ENCODE measurements around the gene HTR2A. TPM values are rescaled to one million over a fixed set of nuclear protein-coding genes. Genes with fewer than 3 reads are reported as not detected.

Gene HTR2A
- total RNA-seq, 2 experiments from 2014 or later, result not detected

DNA sequence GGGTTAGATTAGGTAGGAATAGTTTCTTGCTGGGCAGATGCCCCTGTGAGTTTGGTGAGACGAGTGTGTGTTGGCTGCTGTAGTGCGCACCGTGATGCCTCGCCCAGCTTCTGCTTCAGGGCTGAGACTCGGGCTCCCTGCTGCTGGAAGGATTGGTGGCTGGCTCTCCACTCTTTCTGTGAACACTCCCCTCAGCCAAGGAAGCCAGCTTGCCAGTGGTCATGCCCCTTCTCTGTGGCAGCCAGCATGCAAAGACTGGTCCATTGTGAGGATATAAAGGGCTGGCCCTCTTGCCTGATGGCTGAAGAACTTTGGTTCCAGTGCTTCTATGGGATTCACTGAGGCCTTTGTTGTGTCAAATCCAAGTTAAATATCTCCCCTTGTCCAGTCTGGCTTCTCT lies 2.9 kb upstream of the HTR2A start:
- Mint-ChIP-seq H3K27me3 (peaks cover 35% of the 10 kb centered on the region), H3K4me3 (no peak overlapping the region), H3K36me3 (no peaks in the 10 kb centered on the region), H3K9me3 (no peaks in the 10 kb centered on the region), H3K27ac (no peak overlapping the region), H3K4me1 (ENCODE audit: low read depth) (peaks cover 6% of the 10 kb centered on the region)
- ChIA-PET CTCF (interaction anchor here (0.5 kb wide), 1 partner anchor 880 kb away, joined by 3 read pairs; no protein-coding TSS in a partner anchor), POLR2A (no interaction called here)
- DNase-seq, result no peak
- intact Hi-C loops (cut with micrococcal nuclease), result no loop called here

DNA sequence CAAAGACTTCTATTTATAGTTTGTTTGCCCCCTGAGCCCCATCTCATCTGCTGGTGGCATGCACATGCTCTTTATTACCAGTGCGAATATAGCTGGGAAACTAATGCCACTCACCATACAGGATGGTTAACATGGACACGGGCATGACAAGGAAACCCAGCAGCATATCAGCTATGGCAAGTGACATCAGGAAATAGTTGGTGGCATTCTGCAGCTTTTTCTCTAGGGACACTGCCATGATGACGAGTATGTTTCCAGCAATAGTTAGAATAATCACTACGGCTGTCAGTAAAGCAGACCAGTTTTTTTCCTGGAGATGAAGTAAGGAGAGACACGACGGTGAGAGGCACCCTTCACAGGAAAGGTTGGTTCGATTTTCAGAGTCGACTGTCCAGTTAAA lies 1.5 kb downstream of the HTR2A start:
- no peak for DNase-seq
- Mint-ChIP-seq H3K27ac (no peak overlapping the region), H3K9me3 (no peaks in the 10 kb centered on the region), H3K27me3 (peaks cover 49% of the 10 kb centered on the region), H3K36me3 (no peaks in the 10 kb centered on the region), H3K4me3 (no peak overlapping the region), H3K4me1 (ENCODE audit: low read depth) (peaks cover 18% of the 10 kb centered on the region)
- intact Hi-C loops (cut with micrococcal nuclease), result no loop called here
- ChIA-PET CTCF (interaction anchor here (0.6 to 1.2 kb wide), 3 partner anchors 17 to 132 kb away, joined by 3 to 5 read pairs (median 3); no protein-coding TSS in a partner anchor), POLR2A (no interaction called here)

DNA sequence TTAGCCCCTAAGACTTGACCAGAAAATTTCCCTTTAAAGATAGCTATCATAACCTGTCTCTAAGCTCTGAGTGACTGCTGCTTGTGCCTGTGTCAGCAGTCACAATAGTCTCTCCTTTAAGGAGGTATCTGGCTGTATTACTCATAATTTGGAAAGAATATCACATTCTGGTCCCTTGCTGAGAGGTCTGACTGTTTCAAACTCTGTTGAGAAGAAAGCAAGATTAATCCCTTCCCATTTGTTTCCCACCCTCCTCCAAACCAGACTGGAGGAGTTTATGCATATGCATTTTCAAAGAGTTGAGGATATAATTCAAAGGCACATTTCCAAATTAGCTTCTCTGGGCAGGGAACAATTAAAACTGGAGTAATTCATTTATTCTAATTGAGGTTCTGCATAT lies 2.3 kb downstream of the HTR2A start:
- no peaks in the 10 kb centered on the region for H3K36me3 Mint-ChIP-seq
- H3K9me3 Mint-ChIP-seq, result no peaks in the 10 kb centered on the region
- H3K27me3 Mint-ChIP-seq, result peaks cover 54% of the 10 kb centered on the region
- no peak for DNase-seq
- intact Hi-C loops (cut with micrococcal nuclease), result loop anchor here (5.0 kb wide), 1 partner anchor 402 kb away; no protein-coding TSS in a partner anchor
- H3K4me1 Mint-ChIP-seq (ENCODE audit: low read depth), result peaks cover 18% of the 10 kb centered on the region
- no peak overlapping the region for H3K27ac Mint-ChIP-seq
- H3K4me3 Mint-ChIP-seq, result no peak overlapping the region
- ChIA-PET POLR2A (no interaction called here), CTCF (interaction anchor here (0.8 to 2.3 kb wide), 9 partner anchors 11 to 875 kb away, joined by 3 to 7 read pairs (median 3); no protein-coding TSS in a partner anchor)

DNA sequence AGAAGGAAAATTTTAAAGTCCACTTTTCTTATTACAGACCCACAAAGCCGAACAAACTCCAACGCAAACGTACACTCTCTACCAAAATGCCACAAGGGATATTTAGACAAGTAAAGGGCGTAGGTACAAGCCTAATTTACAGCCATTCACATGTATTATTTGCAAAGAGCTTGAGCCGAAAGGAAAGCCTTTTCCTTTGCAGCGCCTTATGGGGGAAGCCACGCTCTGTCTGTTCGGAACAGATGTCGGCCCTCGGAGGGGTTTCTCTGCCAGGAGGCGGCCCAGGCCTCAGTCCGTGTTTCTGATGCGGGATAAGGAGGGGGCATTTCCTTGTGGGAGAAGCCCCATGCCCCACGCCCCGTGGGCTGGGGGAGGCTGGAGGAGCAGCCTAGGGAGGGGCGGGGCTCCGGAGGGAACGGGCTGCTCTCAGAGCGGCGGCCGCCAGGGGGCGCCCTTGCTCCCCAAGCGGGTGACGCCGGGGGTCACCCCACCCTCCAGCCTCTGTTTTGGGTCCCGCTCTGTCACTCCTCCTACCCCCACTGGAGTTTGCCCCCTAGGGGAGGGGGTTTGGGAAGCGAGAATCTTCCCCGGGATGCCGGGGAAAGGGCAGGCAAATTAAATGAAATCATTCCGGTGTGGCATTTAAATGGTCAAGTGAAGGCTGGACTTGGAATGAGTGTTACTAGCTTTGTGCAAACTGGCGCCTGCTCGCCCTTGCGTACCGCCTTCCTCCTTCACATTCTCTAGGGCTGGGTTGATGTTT lies 2.9 kb downstream of the HTR2A start:
- peaks cover 18% of the 10 kb centered on the region for H3K4me1 Mint-ChIP-seq (ENCODE audit: low read depth)
- H3K9me3 Mint-ChIP-seq, result no peaks in the 10 kb centered on the region
- peak; percentile 72 for DNase-seq
- H3K27me3 Mint-ChIP-seq, result peaks cover 54% of the 10 kb centered on the region
- intact Hi-C loops (cut with micrococcal nuclease), result loop anchor here (5.0 kb wide), 1 partner anchor 402 kb away; no protein-coding TSS in a partner anchor
- CTCF ChIA-PET, result interaction anchor here (0.8 to 2.3 kb wide), 13 partner anchors 10 to 1875 kb away, joined by 3 to 7 read pairs (median 3); no protein-coding TSS in a partner anchor
- no peak overlapping the region for H3K27ac Mint-ChIP-seq
- POLR2A ChIA-PET, result no interaction called here
- no peaks in the 10 kb centered on the region for H3K36me3 Mint-ChIP-seq
- H3K4me3 Mint-ChIP-seq, result peak overlapping the region; percentile 44

DNA sequence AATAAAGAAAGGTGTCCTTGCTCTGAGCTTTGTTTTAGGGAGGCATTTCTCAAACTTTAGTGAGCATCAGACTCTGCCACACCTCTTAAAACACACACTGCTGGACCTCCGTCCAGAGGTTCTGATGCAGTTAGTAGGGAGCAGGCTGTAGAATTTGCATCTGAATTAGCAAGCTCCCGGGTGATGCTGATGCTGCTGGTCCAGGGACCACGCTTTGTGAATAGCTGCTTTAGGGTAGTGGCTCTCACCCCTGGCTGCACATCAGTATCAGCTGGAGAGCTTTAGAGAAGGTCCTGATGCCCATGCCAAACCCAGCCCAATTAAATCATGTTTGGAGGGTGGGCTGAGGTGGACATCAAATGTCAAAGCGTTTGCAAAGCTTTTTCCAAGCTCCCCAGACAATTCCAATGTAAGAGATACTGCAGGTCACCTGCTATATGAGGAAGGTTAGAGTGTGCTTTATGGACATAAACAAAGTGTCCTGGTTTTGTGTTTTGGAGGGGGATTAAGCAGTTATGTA lies 3.6 kb downstream of the HTR2A start:
- H3K4me1 Mint-ChIP-seq (ENCODE audit: low read depth), result peaks cover 18% of the 10 kb centered on the region
- no peak overlapping the region for H3K27ac Mint-ChIP-seq
- no peaks in the 10 kb centered on the region for H3K36me3 Mint-ChIP-seq
- ChIA-PET POLR2A (no interaction called here), CTCF (interaction anchor here (1.1 to 2.3 kb wide), 6 partner anchors 13 to 1876 kb away, joined by 3 to 7 read pairs (median 4); no protein-coding TSS in a partner anchor)
- intact Hi-C loops (cut with micrococcal nuclease), result loop anchor here (5.0 kb wide), 1 partner anchor 401 kb away; no protein-coding TSS in a partner anchor
- peaks cover 54% of the 10 kb centered on the region for H3K27me3 Mint-ChIP-seq
- no peak for DNase-seq
- no peak overlapping the region for H3K4me3 Mint-ChIP-seq
- H3K9me3 Mint-ChIP-seq, result no peaks in the 10 kb centered on the region

DNA sequence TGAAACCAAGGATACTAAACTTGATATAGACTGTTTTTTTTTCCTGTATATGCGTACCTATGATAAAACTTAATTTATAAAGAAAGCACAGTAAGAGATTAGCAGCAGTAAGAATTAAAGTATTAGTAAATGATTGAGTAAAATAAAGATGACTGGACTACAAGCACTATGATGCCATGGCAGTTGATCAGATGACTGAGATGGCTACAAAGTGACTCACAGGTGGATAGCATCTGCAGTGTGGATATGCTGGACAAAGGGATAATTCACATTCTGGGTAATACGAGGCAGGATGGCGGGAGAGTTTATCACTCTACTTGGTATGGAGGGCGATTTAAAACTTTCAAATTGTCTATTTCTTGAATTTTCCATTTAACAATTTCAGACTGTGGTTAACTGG lies 11.8 kb downstream of the HTR2A start:
- intact Hi-C loops (cut with micrococcal nuclease), result no loop called here
- Mint-ChIP-seq H3K4me1 (ENCODE audit: low read depth) (no peaks in the 10 kb centered on the region), H3K4me3 (no peak overlapping the region), H3K27me3 (peaks cover 22% of the 10 kb centered on the region), H3K9me3 (no peaks in the 10 kb centered on the region), H3K36me3 (no peaks in the 10 kb centered on the region), H3K27ac (no peak overlapping the region)
- CTCF ChIA-PET, result no interaction called here
- no peak for DNase-seq
- POLR2A ChIA-PET, result no interaction called here

DNA sequence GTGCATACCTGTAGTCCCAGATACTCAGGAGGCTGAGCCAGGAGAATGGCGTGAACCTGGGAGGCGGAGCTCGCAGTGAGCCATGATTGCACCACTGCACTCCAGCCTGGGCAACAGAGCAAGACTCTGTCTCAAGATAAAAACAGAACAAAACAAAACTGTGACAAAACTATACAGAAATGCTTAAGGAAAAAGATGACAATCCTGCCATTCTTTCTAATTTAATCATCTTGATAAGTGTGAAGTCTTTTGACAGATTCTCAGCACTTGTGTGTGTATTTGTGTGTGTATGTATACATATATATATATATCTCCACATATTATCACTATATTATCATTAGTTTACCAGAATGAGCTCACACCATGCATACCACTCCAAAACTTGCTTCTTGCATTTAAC lies 12.3 kb downstream of the HTR2A start:
- ChIA-PET CTCF (interaction anchor here (1.2 kb wide), 1 partner anchor 10 kb away, joined by 3 read pairs; no protein-coding TSS in a partner anchor), POLR2A (no interaction called here)
- no peak for DNase-seq
- H3K27ac Mint-ChIP-seq, result no peak overlapping the region
- H3K9me3 Mint-ChIP-seq, result no peaks in the 10 kb centered on the region
- H3K4me1 Mint-ChIP-seq (ENCODE audit: low read depth), result no peaks in the 10 kb centered on the region
- no peak overlapping the region for H3K4me3 Mint-ChIP-seq
- H3K27me3 Mint-ChIP-seq, result peaks cover 22% of the 10 kb centered on the region
- no peaks in the 10 kb centered on the region for H3K36me3 Mint-ChIP-seq
- intact Hi-C loops (cut with micrococcal nuclease), result no loop called here

DNA sequence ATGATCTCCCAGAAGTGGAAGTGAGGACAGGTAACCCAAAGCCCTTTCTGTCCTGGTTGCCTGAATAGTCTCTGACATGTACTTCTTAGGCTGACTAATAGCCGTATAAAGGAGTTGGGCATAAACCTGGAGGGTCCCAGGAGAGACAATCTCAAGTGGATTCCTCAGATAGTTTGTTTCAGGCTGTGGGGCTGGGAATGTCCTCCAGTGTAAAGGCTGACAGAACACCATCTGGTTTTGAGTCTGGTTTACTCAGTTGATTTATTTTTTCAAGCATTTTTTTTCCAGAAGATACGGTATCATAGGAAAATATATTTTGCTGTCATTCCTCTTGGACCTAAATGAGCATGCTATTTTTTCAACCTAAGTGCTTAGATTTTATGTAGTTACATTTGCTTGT lies 15.2 kb downstream of the HTR2A start:
- ChIA-PET CTCF (no interaction called here), POLR2A (no interaction called here)
- Mint-ChIP-seq H3K4me1 (ENCODE audit: low read depth) (no peaks in the 10 kb centered on the region), H3K27me3 (peaks cover 23% of the 10 kb centered on the region), H3K4me3 (no peak overlapping the region), H3K27ac (no peak overlapping the region), H3K36me3 (no peaks in the 10 kb centered on the region), H3K9me3 (no peaks in the 10 kb centered on the region)
- no peak for DNase-seq
- intact Hi-C loops (cut with micrococcal nuclease), result no loop called here

DNA sequence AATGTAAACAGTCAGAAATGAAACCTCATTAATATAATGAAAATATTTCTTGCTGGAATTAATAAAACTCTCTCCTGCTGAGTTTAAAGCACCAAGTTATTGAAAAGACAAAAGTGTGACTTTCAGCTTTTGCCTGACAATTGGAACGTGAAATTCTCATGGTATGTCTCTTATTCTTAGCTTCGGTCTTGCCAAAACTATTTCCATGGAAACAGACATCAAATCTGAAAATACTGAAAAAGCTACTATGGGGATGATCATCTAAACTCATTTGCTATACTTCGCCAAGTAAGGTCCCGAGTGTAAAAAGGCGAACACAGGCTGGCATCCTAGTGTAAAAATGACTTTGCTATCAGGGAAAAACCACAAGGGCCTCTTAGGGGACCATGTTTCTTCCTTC lies 22.8 kb downstream of the HTR2A start:
- no peak overlapping the region for H3K4me3 Mint-ChIP-seq
- H3K9me3 Mint-ChIP-seq, result no peaks in the 10 kb centered on the region
- DNase-seq, result no peak
- no peak overlapping the region for H3K27ac Mint-ChIP-seq
- no peaks in the 10 kb centered on the region for H3K36me3 Mint-ChIP-seq
- H3K27me3 Mint-ChIP-seq, result peaks cover 8% of the 10 kb centered on the region
- H3K4me1 Mint-ChIP-seq (ENCODE audit: low read depth), result no peaks in the 10 kb centered on the region
- intact Hi-C loops (cut with micrococcal nuclease), result no loop called here
- ChIA-PET POLR2A (no interaction called here), CTCF (no interaction called here)

DNA sequence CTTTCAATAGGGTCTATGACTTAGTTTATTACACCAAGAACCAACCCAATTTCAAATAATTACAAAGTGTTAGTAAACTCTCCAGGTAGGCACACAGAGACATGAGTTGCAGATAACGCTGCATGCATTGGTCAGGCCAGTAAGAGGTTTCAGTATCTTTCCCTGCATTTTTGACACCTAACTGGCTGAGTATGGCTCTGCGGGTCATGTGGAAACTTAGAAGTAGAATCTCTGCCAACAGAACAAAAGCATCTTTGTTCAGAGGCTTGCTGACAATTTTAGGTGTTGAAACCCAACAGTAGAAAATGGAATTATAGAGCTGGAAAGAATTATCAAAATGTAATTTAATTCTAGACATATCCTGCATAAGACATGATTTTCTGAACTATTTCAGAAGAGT lies 25.3 kb downstream of the HTR2A start:
- POLR2A ChIA-PET, result no interaction called here
- peaks cover 4% of the 10 kb centered on the region for H3K27me3 Mint-ChIP-seq
- intact Hi-C loops (cut with micrococcal nuclease), result no loop called here
- no peak overlapping the region for H3K27ac Mint-ChIP-seq
- no peak overlapping the region for H3K4me3 Mint-ChIP-seq
- H3K4me1 Mint-ChIP-seq (ENCODE audit: low read depth), result no peaks in the 10 kb centered on the region
- DNase-seq, result no peak
- no peaks in the 10 kb centered on the region for H3K9me3 Mint-ChIP-seq
- no peaks in the 10 kb centered on the region for H3K36me3 Mint-ChIP-seq
- CTCF ChIA-PET, result no interaction called here

DNA sequence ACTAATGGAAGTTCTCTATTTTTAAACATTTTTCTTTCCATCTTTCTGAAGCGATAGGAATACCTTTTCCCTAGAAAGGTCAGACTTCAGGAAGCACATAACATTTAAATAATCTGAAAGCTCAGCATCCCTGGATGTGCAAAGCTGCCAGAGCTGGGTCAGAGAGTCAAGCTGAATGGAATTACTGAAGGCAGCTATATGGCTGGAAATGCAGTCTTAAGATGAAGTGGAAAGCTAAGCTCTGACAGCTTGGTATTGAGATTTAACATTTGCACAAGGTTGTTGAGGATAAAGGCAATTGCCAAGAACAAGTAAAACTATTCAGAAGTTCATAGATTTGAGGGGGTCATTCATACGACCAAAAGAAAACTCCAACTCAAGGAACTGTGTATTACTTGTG lies 28.8 kb downstream of the HTR2A start:
- DNase-seq, result no peak
- peaks cover 3% of the 10 kb centered on the region for H3K27me3 Mint-ChIP-seq
- H3K27ac Mint-ChIP-seq, result no peak overlapping the region
- no peak overlapping the region for H3K4me3 Mint-ChIP-seq
- H3K4me1 Mint-ChIP-seq (ENCODE audit: low read depth), result no peaks in the 10 kb centered on the region
- intact Hi-C loops (cut with micrococcal nuclease), result no loop called here
- CTCF ChIA-PET, result no interaction called here
- H3K9me3 Mint-ChIP-seq, result no peaks in the 10 kb centered on the region
- POLR2A ChIA-PET, result no interaction called here
- H3K36me3 Mint-ChIP-seq, result no peaks in the 10 kb centered on the region

DNA sequence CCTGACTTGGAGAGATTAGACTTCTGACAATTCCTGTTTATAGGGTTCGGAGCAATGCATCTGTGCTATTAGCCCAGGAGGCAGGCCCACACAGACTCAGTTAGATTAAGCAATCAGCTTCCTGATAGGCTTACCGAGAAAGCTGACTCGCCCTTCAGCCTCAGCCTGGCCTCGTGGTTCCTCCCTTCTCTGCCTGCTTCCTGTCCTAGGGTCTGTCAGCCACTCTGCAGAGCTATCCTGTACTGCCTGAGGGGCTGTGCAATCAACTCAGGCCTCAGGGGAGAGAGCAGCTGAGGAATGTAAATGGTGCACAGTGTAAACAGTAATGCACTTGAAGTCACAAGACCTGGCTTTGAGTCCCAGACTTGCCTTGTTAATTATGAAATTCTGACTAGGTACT lies 30.7 kb downstream of the HTR2A start:
- Mint-ChIP-seq H3K4me3 (no peak overlapping the region), H3K27ac (no peak overlapping the region), H3K27me3 (peaks cover 4% of the 10 kb centered on the region), H3K9me3 (no peaks in the 10 kb centered on the region), H3K4me1 (ENCODE audit: low read depth) (no peaks in the 10 kb centered on the region), H3K36me3 (no peaks in the 10 kb centered on the region)
- no peak for DNase-seq
- CTCF ChIA-PET, result no interaction called here
- intact Hi-C loops (cut with micrococcal nuclease), result no loop called here
- POLR2A ChIA-PET, result no interaction called here

DNA sequence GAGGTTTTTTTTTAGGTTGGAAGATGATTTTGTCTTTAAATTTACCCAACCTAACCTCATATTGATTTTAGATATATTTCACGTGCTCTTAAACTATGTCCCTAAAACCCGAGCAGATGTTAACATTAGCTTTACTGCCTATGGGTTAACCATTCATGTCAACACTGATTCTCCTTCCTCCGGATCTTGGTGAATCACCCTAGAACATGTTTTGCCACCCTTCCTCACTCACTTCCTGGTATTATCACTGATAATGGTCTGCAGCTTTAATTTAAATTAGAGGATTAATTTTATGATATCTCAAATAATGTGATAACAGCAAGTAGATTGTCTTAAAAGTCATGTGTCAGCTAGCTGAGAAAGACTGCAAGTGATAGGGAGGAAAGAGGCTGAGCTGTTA lies 31.9 kb downstream of the HTR2A start:
- no peaks in the 10 kb centered on the region for H3K4me1 Mint-ChIP-seq (ENCODE audit: low read depth)
- intact Hi-C loops (cut with micrococcal nuclease), result no loop called here
- no peaks in the 10 kb centered on the region for H3K9me3 Mint-ChIP-seq
- H3K27me3 Mint-ChIP-seq, result peaks cover 4% of the 10 kb centered on the region
- H3K36me3 Mint-ChIP-seq, result no peaks in the 10 kb centered on the region
- ChIA-PET POLR2A (no interaction called here), CTCF (no interaction called here)
- no peak overlapping the region for H3K27ac Mint-ChIP-seq
- no peak overlapping the region for H3K4me3 Mint-ChIP-seq
- no peak for DNase-seq

All from activated CD4-positive, alpha-beta memory T cell treated with anti-CD3 and anti-CD28 coated beads for 36 hours (primary cell).